HG03025 (cell line): ENCODE data around the gene GOSR1.
"Not testable (repeated sequence)": the region's sequence is repeated elsewhere in the genome, so short reads cannot be mapped to it uniquely, and the experiment has no call there.

Experiments
- ATAC-seq: cut with Tn5 transposase; IDR thresholded peaks from one replicate; pipeline ENCODE4 v1.9.1; 2021; ENCODE audit warnings: mild to moderate bottlenecking, moderate library complexity; ENCODE audit not compliant: unreplicated experiment, low FRiP score

Gene GOSR1

GRCh38 chr17:30559656-30560055, 82.4 kb downstream of the GOSR1 start:
- ATAC-seq = no peak

GRCh38 chr17:30560117-30561026, 83.2 kb downstream of the GOSR1 start:
- ATAC-seq = not testable (repeated sequence)

- not testable (repeated sequence) for ATAC-seq
These were observed 84.6 kb downstream of the GOSR1 start for GRCh38 chr17:30561766-30562165.

- ATAC-seq = not testable (repeated sequence)
These were observed 86.1 kb downstream of the GOSR1 start for GRCh38 chr17:30563131-30563904.

GRCh38 chr17:30563905-30564390, 86.7 kb downstream of the GOSR1 start:
- not testable (repeated sequence) for ATAC-seq

- ATAC-seq = not testable (repeated sequence)
These were observed 87.3 kb downstream of the GOSR1 start for GRCh38 chr17:30564422-30565072.

- no peak for ATAC-seq
These were observed 88.1 kb downstream of the GOSR1 start for GRCh38 chr17:30565073-30565935.

- ATAC-seq = not testable (repeated sequence)
These were observed 88.9 kb downstream of the GOSR1 start for GRCh38 chr17:30566104-30566503.

- ATAC-seq = not testable (repeated sequence)
These were observed 89.5 kb downstream of the GOSR1 start for GRCh38 chr17:30566516-30567225.

GRCh38 chr17:30567231-30568116, 90.3 kb downstream of the GOSR1 start:
- no peak for ATAC-seq

- ATAC-seq = no peak
These were observed 90.9 kb downstream of the GOSR1 start for GRCh38 chr17:30568117-30568430.

GRCh38 chr17:30569531-30570175, 92.4 kb downstream of the GOSR1 start:
- not testable (repeated sequence) for ATAC-seq

GRCh38 chr17:30570191-30570590, 93.0 kb downstream of the GOSR1 start:
- ATAC-seq = no peak

GRCh38 chr17:30570596-30571265, 93.5 kb downstream of the GOSR1 start:
- ATAC-seq = no peak

- not testable (repeated sequence) for ATAC-seq
These were observed 94.2 kb downstream of the GOSR1 start for GRCh38 chr17:30571404-30571803.

GRCh38 chr17:30571921-30572320, 94.7 kb downstream of the GOSR1 start:
- no peak for ATAC-seq
